ENCODE measurements around the gene INO80B.
"Not testable (repeated sequence)": the region's sequence is repeated elsewhere in the genome, so short reads cannot be mapped to it uniquely, and the experiment has no call there.

The INO80B gene

GRCh38 chr2:74426181-74426758 is 28.6 kb upstream of the INO80B start:
- no peak for DNase-seq

GRCh38 chr2:74427551-74427950 is 27.3 kb upstream of the INO80B start:
- no peak for DNase-seq

- DNase-seq = no peak
Measured at GRCh38 chr2:74428675-74429074, 26.2 kb upstream of the INO80B start.

GRCh38 chr2:74429487-74430451 is 25.1 kb upstream of the INO80B start:
- no peak for DNase-seq

GRCh38 chr2:74430502-74430901 is 24.4 kb upstream of the INO80B start:
- DNase-seq = no peak

GRCh38 chr2:74436111-74436805 is 18.6 kb upstream of the INO80B start:
- no peak for DNase-seq

GRCh38 chr2:74436848-74437695 is 17.8 kb upstream of the INO80B start:
- no peak for DNase-seq

GRCh38 chr2:74438248-74438647 is 16.6 kb upstream of the INO80B start:
- DNase-seq = no peak

- no peak for DNase-seq
Measured at GRCh38 chr2:74439373-74439772, 15.5 kb upstream of the INO80B start.

- DNase-seq = no peak
Measured at GRCh38 chr2:74439803-74440377, 15.0 kb upstream of the INO80B start.

- DNase-seq = peak; percentile 70
Measured at GRCh38 chr2:74440378-74441169, 14.3 kb upstream of the INO80B start.

- DNase-seq = no peak
Measured at GRCh38 chr2:74441170-74441689, 13.7 kb upstream of the INO80B start.

- DNase-seq = peak; percentile 44
Measured at GRCh38 chr2:74441690-74442482, 13.0 kb upstream of the INO80B start, which contains the start of gene RTKN. RTKN (minus strand) TSS chr2:74441937; CDS start chr2:74441816, 121 bp downstream.

- not testable (repeated sequence) for DNase-seq
Measured at GRCh38 chr2:74442483-74443297, 12.2 kb upstream of the INO80B start.

- DNase-seq = no peak
Measured at GRCh38 chr2:74444498-74445318, 10.2 kb upstream of the INO80B start.

GRCh38 chr2:74447230-74447999 is 7.5 kb upstream of the INO80B start:
- DNase-seq = no peak

GRCh38 chr2:74448771-74449170 is 6.1 kb upstream of the INO80B start:
- no peak for DNase-seq

All from CD4-positive, alpha-beta T cell treated with Interleukin-15 for 1 hour (primary cell).